Ascending aorta (tissue), 2 donors: ENCODE results near the gene TRANK1. TPM values are rescaled to one million over a fixed set of nuclear protein-coding genes. Genes with fewer than 3 reads are reported as not detected.
A peak's percentile ranks its signal among the peaks of the same experiment; 100 is the strongest.
"Not testable (repeated sequence)": the region's sequence is repeated elsewhere in the genome, so short reads cannot be mapped to it uniquely, and the experiment has no call there.

Experiments used
- DNase-seq, 2 donors: peaks; one replicate each; pipeline ENCODE4 v3.0.0-alpha.2; 2019; ENCODE audit warnings: low spot score in 2 of 2
- H3K27ac ChIP-seq, 2 donors: fragments of 200-600 bp; sonication (generic); one replicate each; pipeline ENCODE4 v1.5.1; 2016 to 2017; ENCODE audit warnings: mild to moderate bottlenecking in 1 of 2
- H3K27me3 ChIP-seq: fragments of 200-600 bp; sonication (generic); one replicate; pipeline ENCODE4 v1.5.1; 2017
- H3K36me3 ChIP-seq, 2 donors: fragments of 200-600 bp; sonication (generic); one replicate each; pipeline ENCODE4 v1.5.1; 2016
- H3K4me1 ChIP-seq, 2 donors: fragments of 200-600 bp; sonication (generic); one replicate each; pipeline ENCODE4 v1.5.1; 2016 to 2017; ENCODE audit warnings: mild to moderate bottlenecking in 1 of 2
- H3K4me3 ChIP-seq, 2 donors: fragments of 200-600 bp; sonication (generic); one replicate each; pipeline ENCODE4 v1.5.1; 2016 to 2017; ENCODE audit warnings: mild to moderate bottlenecking in 1 of 2
- H3K9me3 ChIP-seq, 2 donors: fragments of 200-600 bp; sonication (generic); one replicate each; pipeline ENCODE4 v1.5.1; 2016
- intact Hi-C: fragments of 100-400 bp; cut with DNase I; formaldehyde crosslinking; loops from one replicate; pipeline ENCODE4 v1.15.1; 2023
- total RNA-seq: library from RNA; depleted of rRNA; stranded (reverse); fragments of >200 nt; gene quantifications from one replicate; pipeline ENCODE4 v1.1.0, GENCODE V29; 2016
- TF ChIP-seq, protein P1 (sequence below), 3 experiments: fragments of 200-600 bp in 2 of 3; fragments of 450-650 bp in 1 of 3; sonication (generic) in 2 of 3; IDR thresholded peaks; one replicate each; pipeline ENCODE4 v1.5.1; 2016 to 2019; ENCODE audit warnings: antibody characterized with exemption in 3 of 3, mild to moderate bottlenecking in 1 of 3, moderate library complexity in 1 of 3

TRANK1 gene
- total RNA-seq, 1 donor from 2014 or later, result 14.8 TPM

DNA sequence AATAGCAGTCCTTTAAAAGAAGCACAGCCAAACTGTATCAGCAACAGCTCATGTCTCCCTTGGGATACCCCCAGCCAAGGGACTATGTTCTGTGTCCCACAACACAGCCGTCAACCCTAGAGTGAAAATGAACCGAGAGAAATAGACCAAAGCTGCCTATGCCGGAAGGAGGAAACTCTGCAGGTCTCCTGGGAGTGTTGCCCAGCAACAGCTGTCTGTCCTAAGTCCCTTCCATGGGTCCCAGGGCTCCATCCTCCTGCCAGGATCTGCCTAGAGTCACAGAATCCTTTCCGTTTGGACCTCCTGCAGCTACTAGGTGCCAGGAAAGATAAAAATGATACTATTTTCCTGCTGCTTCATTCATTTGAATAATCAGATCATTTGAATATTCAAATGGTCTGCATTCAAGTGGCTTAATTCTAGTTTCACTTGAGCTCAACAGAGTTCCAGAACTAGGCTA, 53.1 kb downstream of the TRANK1 start:
- Histone ChIP-seq H3K4me3 (no peak overlapping the region), H3K27ac (peak overlapping the region; percentile 30 to 59), H3K9me3 (no peaks in the 10 kb centered on the region), H3K4me1 (peaks cover 3 to 7% of the 10 kb centered on the region in 2 donors), H3K36me3 (peaks cover 35 to 46% of the 10 kb centered on the region in 2 donors), H3K27me3 (no peaks in the 10 kb centered on the region)
- no peak for DNase-seq
- intact Hi-C loops, result no loop called here
- TF ChIP-seq, protein P1, sequence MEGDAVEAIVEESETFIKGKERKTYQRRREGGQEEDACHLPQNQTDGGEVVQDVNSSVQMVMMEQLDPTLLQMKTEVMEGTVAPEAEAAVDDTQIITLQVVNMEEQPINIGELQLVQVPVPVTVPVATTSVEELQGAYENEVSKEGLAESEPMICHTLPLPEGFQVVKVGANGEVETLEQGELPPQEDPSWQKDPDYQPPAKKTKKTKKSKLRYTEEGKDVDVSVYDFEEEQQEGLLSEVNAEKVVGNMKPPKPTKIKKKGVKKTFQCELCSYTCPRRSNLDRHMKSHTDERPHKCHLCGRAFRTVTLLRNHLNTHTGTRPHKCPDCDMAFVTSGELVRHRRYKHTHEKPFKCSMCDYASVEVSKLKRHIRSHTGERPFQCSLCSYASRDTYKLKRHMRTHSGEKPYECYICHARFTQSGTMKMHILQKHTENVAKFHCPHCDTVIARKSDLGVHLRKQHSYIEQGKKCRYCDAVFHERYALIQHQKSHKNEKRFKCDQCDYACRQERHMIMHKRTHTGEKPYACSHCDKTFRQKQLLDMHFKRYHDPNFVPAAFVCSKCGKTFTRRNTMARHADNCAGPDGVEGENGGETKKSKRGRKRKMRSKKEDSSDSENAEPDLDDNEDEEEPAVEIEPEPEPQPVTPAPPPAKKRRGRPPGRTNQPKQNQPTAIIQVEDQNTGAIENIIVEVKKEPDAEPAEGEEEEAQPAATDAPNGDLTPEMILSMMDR (IDR thresholded peaks at IDR 0.05), result no peak

DNA sequence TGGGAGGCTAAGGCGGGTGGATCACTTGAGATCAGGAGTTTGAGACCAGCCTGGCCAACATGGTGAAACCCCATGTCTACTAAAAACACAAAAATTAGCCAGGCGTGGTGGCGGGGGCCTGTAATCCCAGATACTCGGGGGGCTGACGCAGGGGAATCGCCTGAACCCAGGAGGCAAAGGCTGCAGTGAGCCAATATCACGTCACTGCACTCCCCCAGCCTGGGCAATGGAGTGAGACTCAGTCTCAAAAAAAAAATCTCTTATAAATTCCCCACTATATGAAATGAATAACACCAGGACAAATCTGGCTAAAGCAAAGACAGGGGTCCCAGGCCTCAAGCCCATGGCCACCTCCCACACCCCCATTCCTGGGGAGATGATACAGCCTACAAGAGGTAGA, 53.8 kb downstream of the TRANK1 start:
- H3K4me1 ChIP-seq, DNase-seq, intact Hi-C loops, H3K4me3 ChIP-seq, H3K27ac ChIP-seq, H3K27me3 ChIP-seq, H3K9me3 ChIP-seq: not testable (repeated sequence)
- H3K36me3 ChIP-seq, result peaks cover 35 to 44% of the 10 kb centered on the region in 2 donors

DNA sequence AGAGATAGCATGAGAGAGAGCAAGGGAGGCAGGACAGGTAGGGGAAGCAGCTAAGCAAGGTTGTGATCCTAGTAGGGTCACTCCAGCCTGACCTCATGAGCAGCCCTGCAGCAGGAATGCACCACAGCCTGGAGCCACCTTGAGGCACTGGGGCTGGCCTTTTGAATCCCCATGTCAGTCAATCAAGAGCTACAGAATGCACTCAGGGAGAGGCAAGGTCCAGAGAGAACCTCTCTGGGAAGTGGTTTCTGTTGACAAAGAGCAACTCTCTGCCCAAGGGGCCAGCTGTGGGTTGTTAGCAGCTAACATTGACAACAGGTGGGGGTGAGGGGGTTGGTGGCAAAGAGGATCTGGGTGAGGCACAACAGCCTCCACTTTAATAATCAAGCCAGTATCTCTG, 54.6 kb downstream of the TRANK1 start:
- intact Hi-C loops, result no loop called here
- Histone ChIP-seq H3K4me3 (no peak overlapping the region), H3K4me1 (peaks cover 3 to 7% of the 10 kb centered on the region in 2 donors), H3K27ac (no peak overlapping the region), H3K36me3 (peaks cover 38 to 44% of the 10 kb centered on the region in 2 donors), H3K9me3 (no peaks in the 10 kb centered on the region), H3K27me3 (no peaks in the 10 kb centered on the region)
- DNase-seq, result no peak
- TF ChIP-seq, protein P1 (IDR thresholded peaks at IDR 0.05), result no peak

DNA sequence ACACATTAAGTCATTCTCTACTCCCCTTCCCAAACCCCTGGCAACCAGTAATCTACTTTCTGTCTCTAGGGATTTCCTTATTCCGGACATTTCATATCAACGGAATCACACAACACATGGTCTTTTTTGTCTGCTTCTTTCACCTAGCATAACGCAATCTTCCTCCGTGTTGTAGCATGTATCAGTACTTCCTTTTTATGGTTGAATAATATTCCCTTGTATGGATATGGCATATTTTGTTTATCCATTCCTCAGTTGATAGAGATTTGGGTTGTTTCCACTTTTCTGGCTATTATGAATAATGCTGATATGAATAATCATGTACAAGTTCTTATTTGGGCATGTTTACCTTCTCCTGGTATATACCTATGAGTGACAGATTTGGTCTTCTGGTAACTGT, 63.1 kb downstream of the TRANK1 start:
- Histone ChIP-seq H3K36me3 (peaks cover 3 to 4% of the 10 kb centered on the region in 2 donors), H3K27ac (no peak overlapping the region), H3K9me3 (no peaks in the 10 kb centered on the region), H3K4me1 (no peaks in the 10 kb centered on the region), H3K4me3 (no peak overlapping the region), H3K27me3 (no peaks in the 10 kb centered on the region)
- TF ChIP-seq, protein P1 (IDR thresholded peaks at IDR 0.05), result no peak
- DNase-seq, result no peak
- intact Hi-C loops, result no loop called here

DNA sequence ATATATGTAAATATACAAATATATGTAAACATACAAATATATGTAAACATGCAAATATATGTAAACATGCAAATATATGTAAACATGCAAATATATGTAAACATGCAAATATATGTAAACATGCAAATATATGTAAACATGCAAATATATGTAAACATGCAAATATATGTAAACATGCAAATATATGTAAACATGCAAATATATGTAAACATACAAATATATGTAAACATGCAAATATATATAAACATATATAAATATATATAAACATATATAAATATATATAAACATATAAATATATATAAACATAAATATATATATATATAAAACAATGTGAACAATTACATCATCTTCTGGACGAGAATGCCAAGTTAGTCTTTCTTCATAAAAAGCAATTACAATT, 65.0 kb downstream of the TRANK1 start:
- H3K9me3 ChIP-seq, DNase-seq, H3K4me1 ChIP-seq, H3K4me3 ChIP-seq, H3K27me3 ChIP-seq, H3K36me3 ChIP-seq, intact Hi-C loops, H3K27ac ChIP-seq: not testable (repeated sequence)

DNA sequence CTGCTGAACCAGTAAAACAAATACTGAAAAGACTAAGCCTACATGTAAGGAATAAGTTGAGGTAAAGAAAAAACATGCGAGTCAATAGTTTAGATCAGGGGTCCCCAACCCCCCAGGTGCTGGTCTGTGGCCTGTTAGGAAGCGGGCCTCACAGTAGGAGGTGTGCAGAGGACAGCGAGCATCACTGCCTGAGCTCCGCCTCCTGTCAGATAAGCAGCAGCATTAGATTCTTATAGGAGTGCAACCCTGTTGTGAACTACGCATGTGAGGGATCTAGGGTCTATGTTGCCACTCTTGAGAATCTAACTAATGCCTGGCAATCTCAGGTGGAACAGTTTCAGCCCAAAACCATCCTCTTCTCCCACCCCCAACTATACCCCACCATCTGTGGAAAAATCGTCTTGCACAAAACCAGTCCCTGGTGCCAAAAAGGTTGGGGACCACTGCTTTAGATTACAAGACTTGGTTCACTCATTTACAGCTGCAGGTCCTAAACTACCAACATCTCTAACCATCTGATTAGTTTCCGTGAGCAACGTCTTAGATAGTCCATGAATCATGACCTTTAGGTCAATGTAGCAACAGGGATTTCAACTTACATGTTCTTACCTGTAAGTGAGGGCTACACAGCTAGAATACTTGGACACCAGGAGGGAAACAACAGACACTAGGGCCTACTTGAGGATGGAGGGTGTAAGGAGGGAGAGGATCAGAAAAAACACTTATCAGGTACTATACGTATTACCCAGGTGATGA, 66.7 kb downstream of the TRANK1 start:
- Histone ChIP-seq H3K27ac (no peak overlapping the region), H3K36me3 (peaks cover 0 to 4% of the 10 kb centered on the region in 2 donors), H3K4me1 (no peaks in the 10 kb centered on the region), H3K27me3 (no peaks in the 10 kb centered on the region), H3K9me3 (no peaks in the 10 kb centered on the region), H3K4me3 (no peak overlapping the region)
- TF ChIP-seq, protein P1 (IDR thresholded peaks at IDR 0.05), result no peak
- intact Hi-C loops, result no loop called here
- DNase-seq, result no peak
